GM21619 (cell line): ENCODE results near the gene TMSB10.
"Not testable (repeated sequence)": the region's sequence is repeated elsewhere in the genome, so short reads cannot be mapped to it uniquely, and the experiment has no call there.

Experiments
- ATAC-seq: cut with Tn5 transposase; IDR thresholded peaks from one replicate; pipeline ENCODE4 v1.9.1; 2021; ENCODE audit not compliant: unreplicated experiment

Gene TMSB10

GRCh38 chr2:84900971-84901370, 4.5 kb upstream of the TMSB10 start:
- no peak for ATAC-seq

- no peak for ATAC-seq
These were observed 3.8 kb upstream of the TMSB10 start for GRCh38 chr2:84901593-84902120.

- no peak for ATAC-seq
These were observed 2.9 kb upstream of the TMSB10 start for GRCh38 chr2:84902526-84902925.

- ATAC-seq = no peak
These were observed 1.3 kb upstream of the TMSB10 start for GRCh38 chr2:84904151-84904550.

GRCh38 chr2:84904717-84905174, 710 bp upstream of the TMSB10 start:
- no peak for ATAC-seq

GRCh38 chr2:84906108-84906899, 848 bp downstream of the TMSB10 start:
- peak; percentile 34 for ATAC-seq

GRCh38 chr2:84906900-84907714, 1.7 kb downstream of the TMSB10 start:
- peak; percentile 34 for ATAC-seq

- ATAC-seq = no peak
These were observed 3.7 kb downstream of the TMSB10 start for GRCh38 chr2:84908948-84909713.

- ATAC-seq = no peak
These were observed 5.8 kb downstream of the TMSB10 start for GRCh38 chr2:84911135-84911678.

GRCh38 chr2:84912984-84913383, 7.5 kb downstream of the TMSB10 start:
- ATAC-seq = no peak

GRCh38 chr2:84914334-84914733, 8.9 kb downstream of the TMSB10 start:
- no peak for ATAC-seq

- not testable (repeated sequence) for ATAC-seq
These were observed 10.2 kb downstream of the TMSB10 start for GRCh38 chr2:84915675-84916074.

GRCh38 chr2:84917821-84918220, 12.4 kb downstream of the TMSB10 start:
- ATAC-seq = not testable (repeated sequence)

GRCh38 chr2:84918430-84918829, 13.0 kb downstream of the TMSB10 start:
- no peak for ATAC-seq

GRCh38 chr2:84919885-84920580, 14.6 kb downstream of the TMSB10 start:
- peak; percentile 38 for ATAC-seq

GRCh38 chr2:84923009-84923408, 17.6 kb downstream of the TMSB10 start:
- no peak for ATAC-seq

GRCh38 chr2:84924173-84925106, 19.0 kb downstream of the TMSB10 start:
- peak; percentile 26 for ATAC-seq

- ATAC-seq = no peak
These were observed 19.9 kb downstream of the TMSB10 start for GRCh38 chr2:84925336-84925723.
